C4-2B (cell line): ENCODE results near the gene LGI4.

Source experiments
- CTCF ChIP-seq: fragments of 450-650 bp; conservative IDR thresholded peaks from 2 replicates; pipeline ENCODE4 v1.5.1; 2017; ENCODE audit warnings: mild to moderate bottlenecking
- ZFX ChIP-seq: fragments of 450-650 bp; IDR thresholded peaks from 2 replicates; pipeline ENCODE4 v1.6.1; 2017

DNA sequence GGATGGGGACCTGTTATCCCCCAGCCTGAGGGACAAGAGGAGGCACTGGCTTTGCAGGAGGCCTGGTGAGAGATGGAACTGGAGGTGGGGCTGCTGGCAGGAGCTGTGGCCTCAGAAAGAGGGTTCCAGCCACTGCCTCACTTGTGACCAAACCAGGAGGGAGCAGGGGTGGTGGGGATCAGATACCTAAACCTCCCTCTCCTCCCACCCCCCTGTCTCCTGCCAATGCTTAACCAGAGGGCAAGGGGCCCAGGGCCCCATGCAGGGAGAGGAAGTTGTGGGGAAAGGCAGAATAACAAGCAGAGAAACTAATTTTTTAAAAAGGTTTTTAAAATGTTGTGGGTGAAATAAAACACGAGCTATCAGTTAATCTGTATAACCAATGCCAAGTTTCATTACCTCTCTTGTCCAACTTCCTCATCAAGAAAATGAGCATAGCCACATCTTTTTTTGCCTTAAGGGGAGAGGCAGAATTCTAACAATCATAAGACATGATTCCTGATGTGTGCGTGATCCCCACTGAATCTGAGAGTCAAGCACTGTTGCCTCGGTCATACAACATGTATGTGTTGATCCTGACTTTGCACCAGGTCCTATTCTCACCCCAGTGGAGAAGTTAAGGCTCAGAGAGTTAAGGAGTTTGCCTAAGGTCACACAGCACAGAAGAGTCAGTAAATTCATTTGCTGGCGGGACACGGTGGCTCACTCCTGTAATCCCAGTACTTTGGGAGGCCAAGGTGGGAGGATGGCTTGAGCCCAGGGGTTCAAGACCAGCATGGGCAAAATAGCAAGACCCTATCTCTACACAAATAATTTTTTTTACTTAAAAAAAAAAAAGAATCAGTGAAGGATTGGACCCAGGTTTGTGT, 32.6 kb upstream of the LGI4 start:
- TF ChIP-seq CTCF (no peak), ZFX (no peak)
